HG03342 (cell line): ENCODE results near the gene FSIP1.

ENCODE experiments used
- ATAC-seq: cut with Tn5 transposase; IDR thresholded peaks from one replicate; pipeline ENCODE4 v1.9.1; 2021; ENCODE audit warnings: mild to moderate bottlenecking, moderate library complexity; ENCODE audit not compliant: unreplicated experiment

The FSIP1 gene

DNA sequence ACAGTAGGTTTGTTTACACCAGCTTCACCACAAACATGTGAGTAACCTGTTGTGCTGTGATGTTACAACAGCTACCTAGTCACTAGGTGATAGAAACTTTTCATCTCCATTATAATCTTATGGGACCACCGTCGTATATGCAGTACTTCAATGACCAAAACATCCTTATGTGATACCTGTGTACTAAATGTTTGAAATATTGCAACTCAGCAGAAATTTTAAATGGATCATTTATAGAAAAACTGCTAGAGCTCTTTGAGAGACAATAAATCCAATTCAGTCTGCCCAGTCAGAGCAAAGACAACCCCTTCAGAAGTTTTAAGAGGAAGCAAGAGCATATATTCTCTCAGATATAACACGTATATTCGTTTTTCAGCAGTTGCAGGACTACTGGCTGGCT is 128.3 kb downstream of the FSIP1 start:
- ATAC-seq, result no peak

DNA sequence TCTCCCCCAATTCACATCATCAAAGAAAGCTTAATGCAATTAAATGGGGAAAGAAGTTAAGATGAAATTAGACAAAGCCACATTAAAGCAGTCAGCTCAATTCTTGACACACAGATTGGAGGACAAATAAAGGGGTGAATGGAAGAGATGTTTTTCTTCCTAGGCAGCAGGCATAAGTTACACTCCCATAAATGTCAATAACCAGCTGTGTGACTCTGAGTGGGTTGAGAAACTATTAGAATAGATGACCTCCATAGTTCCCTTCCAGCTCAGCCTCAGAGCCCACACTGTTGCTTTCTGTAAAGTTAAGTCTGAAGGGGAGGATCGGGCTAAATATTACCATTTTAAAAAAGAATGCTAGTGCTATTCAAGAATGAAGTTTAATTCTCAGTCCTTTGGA is 130.8 kb downstream of the FSIP1 start:
- ATAC-seq, result no peak

DNA sequence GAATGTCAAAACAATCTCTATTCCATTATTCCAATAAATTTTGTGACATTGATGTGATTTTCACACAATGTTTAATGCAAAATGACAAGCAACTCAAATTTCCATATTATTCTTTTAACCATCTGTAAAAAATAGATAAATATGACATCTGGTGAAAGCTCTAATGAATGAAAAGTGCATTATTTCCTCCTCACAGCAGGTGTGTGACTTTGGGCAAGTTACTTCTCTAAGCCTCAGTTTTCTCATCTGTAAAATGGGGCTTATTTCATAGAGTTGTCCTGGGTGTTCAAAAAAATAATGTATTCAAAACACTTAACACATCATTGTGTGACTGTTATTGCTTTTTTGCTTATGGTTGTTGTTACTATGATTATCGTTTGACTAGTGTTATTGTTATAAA is 131.3 kb downstream of the FSIP1 start:
- ATAC-seq, result no peak

DNA sequence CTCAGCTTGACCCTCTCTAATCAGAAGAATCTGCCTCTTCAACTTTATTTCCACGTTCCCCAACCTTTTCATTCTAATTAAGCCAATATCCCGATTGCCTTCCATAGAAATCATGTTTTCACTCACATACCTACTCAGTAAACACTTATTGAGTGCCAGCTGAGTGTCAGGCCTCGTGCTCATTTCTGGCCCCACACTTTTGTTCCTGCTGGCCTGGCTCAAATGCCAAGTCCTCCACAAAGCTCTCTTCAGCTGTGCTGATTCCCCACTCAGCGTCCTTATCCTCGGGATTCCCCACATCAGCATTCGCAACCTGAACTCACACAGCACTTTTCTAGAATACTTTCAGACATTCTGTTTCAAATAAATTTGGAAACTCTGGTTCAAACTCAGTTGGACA is 132.9 kb downstream of the FSIP1 start:
- no peak for ATAC-seq

DNA sequence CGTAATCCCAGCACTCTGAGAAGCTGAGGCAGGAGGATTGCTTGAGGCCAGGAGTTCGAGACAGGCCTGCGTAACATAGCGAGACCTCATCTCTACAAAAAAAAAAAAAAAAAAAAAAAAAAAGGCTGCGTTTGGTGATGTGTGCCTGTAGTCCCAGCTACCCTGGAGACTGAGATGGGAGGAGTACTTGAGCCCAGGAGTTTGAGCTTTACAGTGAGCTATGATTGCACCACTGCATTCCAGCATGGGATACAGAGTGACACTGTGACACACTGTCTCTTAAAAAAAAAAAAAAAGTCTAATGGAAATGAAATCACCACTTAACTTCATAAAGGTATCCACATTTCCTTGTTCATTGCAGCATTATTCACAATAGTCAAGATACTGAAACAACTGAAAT is 136.2 kb downstream of the FSIP1 start:
- ATAC-seq, result no peak

DNA sequence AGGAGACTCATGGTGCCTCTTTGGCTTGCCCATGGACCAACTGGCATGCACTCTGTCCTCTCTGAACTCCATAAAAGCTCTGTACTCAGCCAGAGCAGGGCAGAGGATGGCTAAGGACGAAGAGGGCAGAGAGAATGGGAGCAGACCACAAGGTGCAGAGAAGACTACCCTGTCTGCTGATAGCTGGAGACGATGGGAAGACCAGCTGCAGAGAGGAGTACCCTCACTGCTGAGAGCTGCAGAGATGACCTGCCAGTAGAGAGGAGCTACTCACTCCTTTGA is 136.7 kb downstream of the FSIP1 start:
- ATAC-seq, result no peak

DNA sequence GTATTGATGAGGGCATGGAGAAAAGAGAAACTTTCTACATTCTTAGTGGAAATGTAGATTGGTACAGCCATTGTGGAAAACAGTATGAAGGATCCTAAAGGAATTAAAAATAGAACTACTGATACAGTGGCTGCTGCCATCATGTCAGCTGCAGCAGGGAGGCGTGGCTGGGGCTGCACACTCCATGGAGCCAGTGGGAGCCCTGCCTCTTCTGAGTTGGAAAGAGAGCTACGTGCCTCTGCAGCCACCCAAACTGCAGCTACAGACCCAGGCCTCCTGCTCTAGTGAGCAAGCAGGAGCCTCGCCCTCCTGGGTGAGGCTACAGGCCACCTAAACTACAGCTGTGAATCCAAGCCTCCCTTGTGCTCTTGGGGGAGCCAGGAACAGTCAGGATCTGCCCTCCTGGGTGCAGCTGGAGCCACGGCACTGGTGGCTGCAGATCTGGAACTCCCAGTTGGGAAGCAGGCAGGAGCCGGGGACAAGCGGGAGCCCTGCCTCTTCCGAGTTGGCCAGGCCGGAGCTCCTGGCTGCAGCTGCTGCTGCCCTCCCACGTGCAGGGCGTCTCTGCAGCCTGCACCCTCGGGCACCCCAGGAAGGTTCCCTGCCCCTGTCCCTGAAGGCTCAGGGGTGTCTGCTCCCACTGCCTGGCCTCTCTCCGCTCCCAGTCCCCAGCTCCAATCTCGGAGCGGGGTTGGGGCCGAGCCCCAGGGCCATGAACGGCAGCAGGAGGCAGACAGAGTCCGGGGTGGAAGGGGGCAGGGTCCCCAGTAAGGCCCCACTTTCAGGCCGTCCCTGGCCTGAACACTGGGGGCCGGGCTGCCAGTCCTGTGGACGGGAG is 137.3 kb downstream of the FSIP1 start:
- no peak for ATAC-seq

DNA sequence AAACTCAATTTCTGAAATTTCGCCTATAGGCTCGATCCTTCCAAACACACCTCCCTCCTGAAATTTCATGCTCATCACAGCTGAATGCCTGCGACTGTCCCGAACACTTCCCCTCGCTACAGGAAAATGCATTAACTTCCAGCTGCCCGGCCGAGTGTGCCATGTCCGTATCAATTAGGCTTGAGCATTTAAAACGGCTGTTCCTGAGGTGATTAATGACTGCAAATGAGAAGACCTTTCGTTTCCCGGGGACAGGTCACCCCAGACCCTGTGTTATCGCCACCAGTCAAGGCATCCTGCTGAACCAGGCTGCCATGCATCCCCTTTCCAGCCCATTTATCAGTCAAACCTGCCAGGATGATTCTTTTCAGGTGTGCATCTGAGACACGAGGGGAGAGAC is 138.5 kb downstream of the FSIP1 start:
- no peak for ATAC-seq

DNA sequence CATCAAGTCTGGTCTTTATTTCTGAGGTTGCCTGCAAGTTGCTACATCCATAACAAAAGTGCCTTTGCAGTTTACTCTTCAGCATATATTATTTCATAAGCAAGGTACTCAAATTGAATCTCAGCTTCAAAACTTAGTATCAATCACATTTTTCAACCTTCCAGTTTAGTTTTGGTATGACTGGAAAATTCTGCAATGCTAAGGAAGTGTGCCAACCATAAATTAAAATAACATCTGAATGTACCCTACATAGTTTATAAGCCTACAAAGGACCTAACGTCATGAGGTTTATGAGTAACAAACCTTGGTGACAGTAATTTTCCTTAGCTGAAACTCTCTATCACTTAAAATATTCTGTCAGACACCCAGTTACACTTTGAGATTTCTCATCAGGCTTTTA is 138.9 kb downstream of the FSIP1 start:
- no peak for ATAC-seq

DNA sequence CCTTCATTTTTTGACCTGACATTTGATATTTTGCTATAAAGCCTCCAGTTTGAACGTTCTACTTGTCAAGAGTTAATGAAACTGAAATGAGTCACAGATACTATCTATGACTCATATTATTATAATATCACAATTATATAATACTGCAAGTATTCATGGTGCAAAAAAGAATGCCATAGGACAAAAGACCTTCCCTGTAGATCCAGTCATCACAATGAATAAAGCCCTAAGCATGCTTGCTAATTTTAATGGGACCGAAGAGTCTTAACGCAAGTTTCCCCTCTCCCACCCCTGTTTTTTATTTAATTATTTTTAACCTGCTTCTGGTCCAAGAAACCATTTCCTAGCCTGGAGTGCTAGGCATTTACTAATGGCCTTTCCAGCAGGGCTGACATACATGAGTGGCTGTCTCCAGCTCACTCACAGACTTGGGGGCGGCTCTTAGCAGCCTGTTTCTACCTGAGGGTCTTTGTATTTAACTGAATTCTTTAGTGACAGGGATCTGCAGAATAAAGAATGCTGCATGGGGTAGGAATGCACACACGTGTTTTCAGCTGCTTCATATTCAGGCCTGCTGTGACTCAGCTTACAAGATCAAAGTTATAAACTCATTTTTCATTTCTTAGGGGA is 140.5 kb downstream of the FSIP1 start:
- no peak for ATAC-seq

DNA sequence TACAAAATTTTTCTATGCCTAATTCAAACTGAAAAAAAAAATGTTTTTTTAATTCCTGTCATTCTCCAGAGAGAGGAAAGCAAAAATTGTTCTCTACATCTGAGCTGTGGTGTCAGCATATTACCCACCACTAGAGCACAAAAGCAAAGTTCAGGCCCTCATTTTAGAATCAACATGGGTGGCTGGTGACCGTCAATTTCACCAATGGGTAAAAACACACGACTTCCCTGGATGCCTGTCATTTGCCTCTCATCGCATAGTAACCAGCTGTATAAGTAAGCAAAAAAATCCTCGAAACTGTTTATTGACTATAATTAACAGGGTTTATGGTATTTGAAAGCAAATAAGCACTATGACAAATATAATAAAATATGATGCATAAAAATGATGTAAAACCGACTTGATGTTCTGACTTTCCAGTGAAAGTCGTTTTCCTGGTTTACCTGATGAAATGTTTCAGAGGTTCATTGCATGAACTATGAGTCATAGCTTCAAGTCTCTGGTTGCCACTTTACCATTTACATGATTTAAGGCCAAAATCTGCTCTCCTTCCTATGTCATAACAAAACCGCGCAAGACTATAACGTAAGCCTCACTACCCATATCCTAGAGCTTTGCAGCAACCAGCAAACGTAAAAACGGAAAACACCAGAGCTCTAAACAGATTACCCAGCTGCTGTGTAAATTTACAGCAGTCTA is 141.3 kb downstream of the FSIP1 start:
- no peak for ATAC-seq

DNA sequence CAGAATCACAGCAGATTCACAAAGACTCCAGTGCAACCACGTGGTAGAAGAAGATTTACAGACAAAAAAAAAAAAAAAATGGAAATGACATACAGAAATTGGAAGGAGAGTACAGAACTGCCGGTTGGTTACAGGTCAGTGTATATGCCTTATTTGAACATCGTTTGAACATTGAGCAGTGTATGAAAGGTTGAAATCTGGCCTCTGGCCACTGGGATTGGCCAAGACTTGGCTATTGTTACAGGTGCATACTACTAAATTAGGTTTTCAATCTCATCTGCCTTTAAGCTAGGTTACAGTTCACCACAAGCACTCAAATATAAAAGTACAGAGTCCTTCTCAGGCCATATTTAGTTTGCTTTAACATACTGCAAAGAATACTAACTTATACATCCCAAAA is 142.0 kb downstream of the FSIP1 start:
- no peak for ATAC-seq

DNA sequence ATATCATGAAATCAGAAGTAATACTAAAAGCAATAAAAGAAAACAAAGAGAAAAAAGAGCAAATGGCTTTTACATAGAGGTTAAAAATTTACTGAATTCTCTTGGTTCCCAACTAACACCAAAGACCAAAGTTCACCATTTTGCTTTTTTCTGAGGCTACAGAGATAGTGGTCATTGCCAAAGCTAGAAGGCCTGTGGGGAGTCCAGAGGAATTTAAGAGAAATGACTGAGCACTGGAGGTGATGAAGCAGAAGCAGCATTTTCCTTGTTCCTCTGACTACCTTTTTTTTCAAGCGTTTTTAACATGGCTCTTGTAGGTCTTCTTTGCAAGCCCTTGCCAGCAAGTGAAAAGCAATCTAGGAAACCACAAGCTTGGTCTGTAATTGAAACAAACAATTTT is 143.6 kb downstream of the FSIP1 start:
- ATAC-seq, result no peak

DNA sequence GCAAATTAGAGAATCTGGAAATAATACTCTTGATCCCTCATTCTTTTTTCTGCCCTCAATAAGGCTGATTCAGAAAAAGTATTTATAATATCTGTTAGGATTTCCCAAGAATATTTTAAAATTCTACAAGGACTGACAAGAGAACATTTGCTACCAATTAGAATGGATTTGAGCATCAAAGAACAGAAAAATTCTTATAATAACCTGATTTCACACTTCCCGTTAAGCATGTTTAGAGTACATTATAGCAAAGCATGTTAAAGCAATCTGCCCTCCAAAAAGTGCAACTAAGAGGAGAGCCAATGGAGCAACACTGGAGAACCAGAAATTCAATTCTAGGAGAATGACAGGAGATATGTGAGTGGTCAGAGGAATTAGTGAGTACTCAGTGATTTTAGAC is 144.6 kb downstream of the FSIP1 start:
- no peak for ATAC-seq

DNA sequence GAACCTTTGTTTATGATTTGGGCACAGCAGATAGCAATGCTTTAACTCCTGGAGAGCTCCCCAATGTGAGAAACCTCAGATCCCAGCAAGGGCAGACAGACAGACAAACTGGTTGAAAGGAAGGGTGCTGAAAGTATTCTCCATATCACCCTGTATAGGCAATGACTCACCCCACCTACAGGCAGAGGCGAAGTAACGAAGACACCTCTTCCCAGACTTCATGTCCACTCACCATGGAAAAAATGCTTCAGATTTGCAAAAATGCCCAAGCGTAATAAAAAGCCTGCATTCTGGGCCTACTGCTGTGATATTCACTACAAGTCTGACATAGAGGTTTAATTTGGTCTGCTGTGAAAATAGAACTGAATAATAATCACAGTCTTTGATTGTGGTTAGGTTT is 151.3 kb downstream of the FSIP1 start:
- no peak for ATAC-seq

DNA sequence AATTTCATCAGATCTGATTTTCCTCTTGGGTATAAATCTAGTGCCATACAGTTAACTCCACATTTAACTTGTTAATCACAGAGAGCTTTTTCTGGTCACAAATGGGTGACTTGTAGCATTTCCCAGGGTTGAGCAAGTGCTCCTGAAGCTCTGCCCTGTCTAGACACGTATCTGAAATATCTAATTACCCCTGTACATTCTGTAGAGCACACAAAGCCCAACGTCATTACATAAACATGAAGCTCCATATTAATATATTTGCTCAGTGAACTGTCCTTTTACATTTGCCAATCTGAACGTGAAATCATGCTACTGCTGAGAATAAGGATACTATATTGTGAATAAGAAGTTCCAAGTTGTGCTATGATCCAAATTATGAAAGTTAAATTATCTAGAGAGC is 152.7 kb downstream of the FSIP1 start:
- no peak for ATAC-seq

DNA sequence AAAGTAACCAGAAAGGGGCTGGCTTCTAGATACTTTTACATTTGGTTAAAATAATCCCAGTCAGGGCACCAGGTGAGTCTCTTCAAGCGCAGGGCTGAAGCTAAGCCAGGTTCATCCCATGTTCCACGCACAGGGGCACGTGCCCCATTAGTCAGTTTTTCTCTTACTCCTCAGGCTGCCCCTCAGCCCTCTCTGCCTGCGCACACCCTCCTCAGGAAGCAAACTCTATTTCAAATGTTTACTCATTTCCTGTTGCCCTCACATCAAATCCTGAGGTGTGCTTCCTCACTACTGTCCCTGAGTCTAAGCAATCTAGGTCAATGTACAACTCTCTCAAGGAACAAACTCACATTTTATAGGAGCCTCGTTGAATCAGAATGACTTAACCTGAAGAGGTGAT is 153.3 kb downstream of the FSIP1 start:
- no peak for ATAC-seq

DNA sequence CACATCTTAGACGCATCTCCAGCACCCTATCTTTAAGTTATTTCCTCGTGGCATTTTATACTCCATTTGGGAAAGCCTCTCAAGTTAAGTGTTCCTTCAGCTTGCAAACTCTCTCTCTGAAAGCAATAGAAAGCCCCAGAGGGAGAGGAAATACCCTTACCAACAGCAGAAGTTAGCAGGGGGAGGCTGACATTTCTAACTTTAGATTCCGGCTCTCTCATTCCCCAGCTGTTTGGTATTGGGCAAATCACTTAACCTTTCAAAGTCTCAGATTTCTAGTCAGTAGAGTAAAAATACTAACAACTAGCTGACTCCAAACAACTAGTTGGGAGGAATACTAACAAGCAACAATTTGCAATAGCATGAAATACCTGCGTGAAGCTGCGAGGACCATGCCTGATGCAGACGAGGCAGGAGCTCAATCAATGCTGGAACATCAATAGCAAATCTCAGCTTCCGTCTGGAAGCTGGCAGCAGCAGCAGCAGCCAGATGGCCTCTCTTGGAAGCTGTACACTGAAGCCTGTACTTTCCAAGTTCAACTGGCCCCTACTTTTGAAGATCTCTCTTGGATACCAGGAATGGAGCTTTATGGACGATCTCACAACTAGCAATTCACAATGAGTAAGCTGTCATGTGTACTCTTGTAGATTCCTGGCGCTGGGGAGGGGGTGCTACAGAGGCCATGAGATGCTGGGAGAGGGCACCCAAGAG is 153.9 kb downstream of the FSIP1 start:
- ATAC-seq, result no peak

DNA sequence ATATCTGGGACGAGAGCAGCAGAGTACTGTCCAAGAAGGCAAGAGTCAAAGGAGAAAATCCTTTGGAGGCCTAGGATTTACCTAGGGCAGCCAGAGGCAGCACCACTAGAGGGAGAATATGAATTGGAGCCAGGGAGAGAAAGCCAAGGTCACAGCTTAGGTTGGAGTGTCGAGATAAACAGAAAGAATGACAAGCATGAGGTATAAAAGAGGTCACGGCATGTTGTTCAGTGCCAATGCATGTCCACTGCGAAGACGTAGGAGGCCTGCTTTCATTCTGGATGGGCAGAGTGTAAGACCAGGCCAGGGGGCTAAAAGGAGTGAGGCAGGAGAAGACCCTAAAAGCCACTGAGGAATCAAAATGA is 154.5 kb downstream of the FSIP1 start:
- ATAC-seq, result no peak

DNA sequence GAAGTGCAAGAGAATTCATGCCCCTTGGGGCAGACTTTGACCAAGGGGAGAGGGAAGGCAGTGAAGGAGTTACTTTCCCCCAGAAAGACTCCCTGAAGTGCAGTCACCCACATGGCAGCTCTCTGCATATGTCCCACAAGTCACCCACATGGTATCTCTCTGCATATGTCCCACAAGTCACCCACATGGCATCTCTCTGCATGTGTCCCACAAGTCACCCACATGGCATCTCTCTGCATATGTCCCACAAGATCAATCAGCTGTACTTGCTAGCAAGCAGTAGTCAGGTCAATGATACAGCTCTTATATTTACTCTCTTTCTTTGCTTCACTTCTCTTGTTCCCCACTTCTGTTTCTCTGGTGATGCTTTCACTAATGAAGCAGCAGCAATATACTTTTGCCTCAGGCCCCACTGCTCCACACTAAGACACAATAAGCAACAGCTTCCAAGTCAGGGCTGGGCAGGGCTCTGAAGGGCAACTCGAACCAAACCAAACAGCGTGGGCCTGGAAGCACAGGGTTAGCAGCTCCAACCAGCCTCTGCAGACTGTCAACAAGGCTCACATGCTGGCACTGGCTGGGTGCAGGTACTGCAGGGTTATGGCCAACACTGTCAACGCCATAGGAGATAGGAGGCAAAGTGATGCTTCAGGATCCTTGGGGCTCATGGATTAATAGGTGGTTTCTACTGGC is 155.0 kb downstream of the FSIP1 start:
- no peak for ATAC-seq

DNA sequence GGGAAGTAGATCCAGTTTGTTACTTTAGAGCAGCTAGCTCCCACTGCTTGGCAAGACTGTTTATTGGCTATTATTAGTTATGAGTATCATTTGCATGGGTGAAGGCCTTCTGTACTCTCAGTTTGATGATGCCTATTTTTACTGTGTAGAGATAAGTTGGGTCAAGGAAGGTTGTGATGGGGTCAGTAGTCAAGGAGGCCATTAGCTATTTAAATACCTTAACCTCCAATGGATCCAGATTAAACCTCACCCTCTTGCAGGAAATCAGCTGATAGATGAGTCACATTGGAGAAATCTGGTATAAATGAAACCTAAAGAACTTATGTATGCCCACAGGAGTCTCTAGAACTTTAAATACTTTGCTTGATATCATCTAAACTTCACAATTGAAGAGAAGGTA is 156.8 kb downstream of the FSIP1 start:
- no peak for ATAC-seq
